KMS-11 (cell line): ENCODE results near the gene NSF.
"Not testable (repeated sequence)": the region's sequence is repeated elsewhere in the genome, so short reads cannot be mapped to it uniquely, and the experiment has no call there.

Source experiments
- H2AFZ ChIP-seq: fragments of 200-600 bp; sonication (generic); 2 replicates; pipeline ENCODE4 v1.6.1; 2016; ENCODE audit warnings: antibody characterized with exemption, mixed run types, low read depth
- H3K27ac ChIP-seq: fragments of 200-600 bp; sonication (generic); 2 replicates; pipeline ENCODE4 v1.6.1; 2016; ENCODE audit warnings: mild to moderate bottlenecking, mixed run types
- H3K27me3 ChIP-seq: fragments of 200-600 bp; sonication (generic); 2 replicates; pipeline ENCODE4 v1.6.1; 2017; ENCODE audit warnings: mild to moderate bottlenecking, low read depth, mixed run types, moderate library complexity; ENCODE audit not compliant: insufficient read depth
- H3K36me3 ChIP-seq: fragments of 200-600 bp; sonication (generic); 2 replicates; pipeline ENCODE4 v1.6.1; 2017; ENCODE audit warnings: mild to moderate bottlenecking, mixed run types; ENCODE audit not compliant: insufficient read depth
- H3K4me1 ChIP-seq: fragments of 200-600 bp; sonication (generic); 2 replicates; pipeline ENCODE4 v1.6.1; 2016; ENCODE audit warnings: mild to moderate bottlenecking, low read depth, mixed run types; ENCODE audit not compliant: poor library complexity, severe bottlenecking
- H3K4me2 ChIP-seq: fragments of 200-600 bp; sonication (generic); 2 replicates; pipeline ENCODE4 v1.7.0; 2016; ENCODE audit warnings: mild to moderate bottlenecking, mixed run types
- H3K4me3 ChIP-seq: fragments of 200-600 bp; sonication (generic); IDR thresholded peaks from 2 replicates; pipeline ENCODE4 v1.6.1; 2017; ENCODE audit warnings: low read depth, low read length, mixed read lengths; ENCODE audit not compliant: insufficient read depth
- H3K79me2 ChIP-seq: fragments of 200-600 bp; sonication (generic); 2 replicates; pipeline ENCODE4 v1.6.1; 2016; ENCODE audit warnings: low read depth, mixed run types; ENCODE audit not compliant: insufficient read depth
- H3K9ac ChIP-seq: fragments of 200-600 bp; sonication (generic); 2 replicates; pipeline ENCODE4 v1.6.1; 2016; ENCODE audit warnings: mild to moderate bottlenecking, mixed run types
- H4K20me1 ChIP-seq: fragments of 200-600 bp; sonication (generic); 2 replicates; pipeline ENCODE4 v1.6.1; 2016; ENCODE audit warnings: mild to moderate bottlenecking, mixed run types; ENCODE audit not compliant: insufficient read depth
- TF ChIP-seq, protein P1 (sequence below): fragments of 200-600 bp; sonication (generic); conservative IDR thresholded peaks from 2 replicates; pipeline ENCODE4 v1.6.1; 2017; ENCODE audit warnings: low read depth, mild to moderate bottlenecking, antibody characterized with exemption, low read length, moderate library complexity, mixed read lengths

Gene NSF

GRCh38 chr17:46764709-46765401 is 174.4 kb downstream of the NSF start:
- H3K27ac ChIP-seq = no peak overlapping the region
- no peak overlapping the region for H3K9ac ChIP-seq
- no peak overlapping the region for H2AFZ ChIP-seq

GRCh38 chr17:46765453-46765852 is 175.0 kb downstream of the NSF start:
- Histone ChIP-seq H3K27me3 (no peaks in the 10 kb centered on the region), H4K20me1 (no peaks in the 10 kb centered on the region), H3K36me3 (no peaks in the 10 kb centered on the region), H3K9ac (no peak overlapping the region), H3K79me2 (no peaks in the 10 kb centered on the region), H3K4me2 (no peak overlapping the region), H2AFZ (no peak overlapping the region), H3K4me3 (no peak overlapping the region), H3K4me1 (peaks cover 2% of the 10 kb centered on the region), H3K27ac (no peak overlapping the region)
- TF ChIP-seq, protein P1, sequence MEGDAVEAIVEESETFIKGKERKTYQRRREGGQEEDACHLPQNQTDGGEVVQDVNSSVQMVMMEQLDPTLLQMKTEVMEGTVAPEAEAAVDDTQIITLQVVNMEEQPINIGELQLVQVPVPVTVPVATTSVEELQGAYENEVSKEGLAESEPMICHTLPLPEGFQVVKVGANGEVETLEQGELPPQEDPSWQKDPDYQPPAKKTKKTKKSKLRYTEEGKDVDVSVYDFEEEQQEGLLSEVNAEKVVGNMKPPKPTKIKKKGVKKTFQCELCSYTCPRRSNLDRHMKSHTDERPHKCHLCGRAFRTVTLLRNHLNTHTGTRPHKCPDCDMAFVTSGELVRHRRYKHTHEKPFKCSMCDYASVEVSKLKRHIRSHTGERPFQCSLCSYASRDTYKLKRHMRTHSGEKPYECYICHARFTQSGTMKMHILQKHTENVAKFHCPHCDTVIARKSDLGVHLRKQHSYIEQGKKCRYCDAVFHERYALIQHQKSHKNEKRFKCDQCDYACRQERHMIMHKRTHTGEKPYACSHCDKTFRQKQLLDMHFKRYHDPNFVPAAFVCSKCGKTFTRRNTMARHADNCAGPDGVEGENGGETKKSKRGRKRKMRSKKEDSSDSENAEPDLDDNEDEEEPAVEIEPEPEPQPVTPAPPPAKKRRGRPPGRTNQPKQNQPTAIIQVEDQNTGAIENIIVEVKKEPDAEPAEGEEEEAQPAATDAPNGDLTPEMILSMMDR = no peak

More at GRCh38 chr17:46764709-46765401, 174.4 kb downstream of the NSF start:
- TF ChIP-seq, protein P1 = no peak
- Histone ChIP-seq H3K4me2 (no peak overlapping the region), H3K4me3 (no peak overlapping the region), H4K20me1 (no peaks in the 10 kb centered on the region), H3K79me2 (no peaks in the 10 kb centered on the region), H3K4me1 (no peaks in the 10 kb centered on the region), H3K27me3 (no peaks in the 10 kb centered on the region), H3K36me3 (no peaks in the 10 kb centered on the region)

- Histone ChIP-seq H3K4me3 (no peak overlapping the region), H2AFZ (no peak overlapping the region), H3K27me3 (no peaks in the 10 kb centered on the region), H3K36me3 (no peaks in the 10 kb centered on the region), H3K9ac (no peak overlapping the region), H4K20me1 (no peaks in the 10 kb centered on the region), H3K27ac (no peak overlapping the region), H3K79me2 (no peaks in the 10 kb centered on the region), H3K4me1 (peaks cover 5% of the 10 kb centered on the region), H3K4me2 (no peak overlapping the region)
- TF ChIP-seq, protein P1 = no peak
These were observed 176.3 kb downstream of the NSF start for GRCh38 chr17:46766493-46767491.

- no peak overlapping the region for H3K9ac ChIP-seq
- no peaks in the 10 kb centered on the region for H3K36me3 ChIP-seq
- H3K27me3 ChIP-seq = no peaks in the 10 kb centered on the region
- no peaks in the 10 kb centered on the region for H3K79me2 ChIP-seq
- H3K4me2 ChIP-seq = no peak overlapping the region
- H3K4me1 ChIP-seq = peaks cover 5% of the 10 kb centered on the region
- no peaks in the 10 kb centered on the region for H4K20me1 ChIP-seq
- no peak overlapping the region for H2AFZ ChIP-seq
- no peak overlapping the region for H3K27ac ChIP-seq
- H3K4me3 ChIP-seq = no peak overlapping the region
- TF ChIP-seq, protein P1 = no peak
These were observed 178.0 kb downstream of the NSF start for GRCh38 chr17:46768540-46768870.

DNA sequence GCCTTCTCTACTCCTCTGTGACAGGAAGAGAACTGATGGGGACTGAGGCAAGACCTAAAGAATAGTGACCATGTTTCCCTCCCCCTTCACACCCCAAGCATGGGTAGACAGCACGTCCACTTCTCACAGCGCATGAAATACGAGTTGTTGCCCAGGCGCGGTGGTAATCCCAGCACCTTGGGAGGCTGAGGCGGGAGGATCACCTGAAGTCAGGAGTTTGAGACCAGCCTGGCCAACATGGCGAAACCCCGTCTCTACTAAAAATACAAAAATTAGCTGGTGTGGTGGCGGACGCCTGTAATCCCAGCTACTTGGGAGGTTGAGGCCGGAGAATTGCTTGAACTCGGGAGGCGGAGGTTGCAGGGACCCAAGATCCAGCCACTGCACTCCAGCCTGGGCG is 178.4 kb downstream of the NSF start:
- H3K4me2 ChIP-seq, H3K36me3 ChIP-seq, H3K4me3 ChIP-seq, H3K9ac ChIP-seq, H3K79me2 ChIP-seq, H2AFZ ChIP-seq, H3K4me1 ChIP-seq, H3K27me3 ChIP-seq, H4K20me1 ChIP-seq, H3K27ac ChIP-seq: not testable (repeated sequence)
